T-helper 1 cell treated with Interleukin-12 subunit alpha and Interleukin-12 subunit beta and Interleukin-4 antibody, amounts not matched to agents 30 μg/mL and 1 μg/mL, for 36 hours (primary cell): ENCODE results near the gene C17orf78.
A peak's percentile ranks its signal among the peaks of the same experiment; 100 is the strongest.
"Not testable (repeated sequence)": the region's sequence is repeated elsewhere in the genome, so short reads cannot be mapped to it uniquely, and the experiment has no call there.

Source experiments
- H3K27ac Mint-ChIP-seq: one replicate; pipeline ENCODE4 v1.8.0; 2021; ENCODE audit warnings: mild to moderate bottlenecking, mixed read lengths
- H3K27me3 Mint-ChIP-seq: one replicate; pipeline ENCODE4 v1.8.0; 2021; ENCODE audit warnings: low read depth, mixed read lengths
- H3K36me3 Mint-ChIP-seq: one replicate; pipeline ENCODE4 v1.8.0; 2021; ENCODE audit warnings: low read depth, mixed read lengths
- H3K4me1 Mint-ChIP-seq: one replicate; pipeline ENCODE4 v1.8.0; 2021; ENCODE audit warnings: low read depth, mixed read lengths
- H3K4me3 Mint-ChIP-seq: one replicate; pipeline ENCODE4 v1.8.0; 2021; ENCODE audit warnings: mild to moderate bottlenecking, moderate library complexity, mixed read lengths
- H3K9me3 Mint-ChIP-seq: one replicate; pipeline ENCODE4 v1.8.0; 2021; ENCODE audit warnings: mixed read lengths

The C17orf78 gene

DNA sequence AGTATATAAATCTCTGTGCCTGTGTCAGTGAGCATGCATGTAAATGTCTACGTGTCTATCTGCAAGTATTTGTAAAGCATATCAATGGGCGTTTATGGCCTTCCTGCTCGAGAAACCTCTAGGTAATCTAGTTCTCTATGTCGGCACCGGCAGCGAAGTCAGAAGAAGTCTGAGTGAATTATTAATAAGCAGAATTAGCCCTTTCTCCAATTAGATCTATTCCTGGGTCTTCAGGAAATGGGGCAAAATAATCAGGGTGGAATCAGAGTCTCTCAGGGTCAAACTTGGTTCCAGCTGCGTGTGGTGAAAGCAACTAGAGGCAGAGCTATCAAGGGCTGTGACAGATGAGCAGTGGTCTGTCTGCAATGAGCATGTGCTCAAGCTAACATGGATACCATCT is at the start of gene C17orf78:
TSS of gene C17orf78 (plus strand) at position 280 of the 400 bp plus-strand sequence. CDS start at position 388, 108 bp downstream.
- Mint-ChIP-seq H3K4me1 (peaks cover 9% of the 10 kb centered on the region), H3K27ac (no peak within 1 kb of the TSS), H3K4me3 (no peak within 1 kb of the TSS), H3K36me3 (no peaks in the 10 kb centered on the region), H3K27me3 (no peaks in the 10 kb centered on the region), H3K9me3 (no peaks in the 10 kb centered on the region)

DNA sequence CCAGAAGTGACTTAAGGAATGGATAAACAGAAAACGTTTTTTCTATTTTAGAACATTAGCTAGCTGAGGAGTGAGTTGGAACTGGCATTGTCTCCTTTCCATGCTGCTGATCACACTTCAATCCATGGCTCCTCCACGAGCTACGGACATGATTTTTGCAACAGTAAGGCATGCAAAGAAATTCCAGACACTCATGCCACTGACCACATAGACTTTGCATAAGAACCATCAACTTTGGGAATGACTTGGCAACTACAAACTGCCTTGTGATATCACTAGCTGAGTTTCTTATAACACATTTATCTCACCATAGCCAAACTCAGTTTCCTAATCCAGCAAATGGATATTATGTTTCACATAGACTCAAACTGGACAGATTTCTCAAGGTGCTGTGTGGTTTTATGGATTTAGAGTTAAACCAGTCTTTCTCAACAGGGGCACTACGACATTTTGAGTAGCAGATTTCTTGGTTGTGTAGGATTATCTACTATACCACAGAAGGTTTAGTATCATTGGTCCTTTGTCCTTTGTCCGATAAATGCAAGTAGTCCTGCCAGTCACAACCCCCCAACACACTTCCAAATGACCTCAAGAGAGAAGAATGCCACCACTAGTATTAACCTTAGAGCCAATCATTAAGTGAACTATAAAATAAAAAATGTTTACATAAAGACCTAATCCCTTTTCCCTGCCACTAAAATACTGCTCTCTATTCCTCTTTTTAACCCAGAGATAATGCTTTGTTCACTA is 48.3 kb upstream of the C17orf78 start:
- H3K4me1 Mint-ChIP-seq = no peaks in the 10 kb centered on the region
- no peaks in the 10 kb centered on the region for H3K27me3 Mint-ChIP-seq
- H3K9me3 Mint-ChIP-seq = no peaks in the 10 kb centered on the region
- H3K4me3 Mint-ChIP-seq = no peak overlapping the region
- H3K36me3 Mint-ChIP-seq = peaks cover 15% of the 10 kb centered on the region
- no peak overlapping the region for H3K27ac Mint-ChIP-seq

DNA sequence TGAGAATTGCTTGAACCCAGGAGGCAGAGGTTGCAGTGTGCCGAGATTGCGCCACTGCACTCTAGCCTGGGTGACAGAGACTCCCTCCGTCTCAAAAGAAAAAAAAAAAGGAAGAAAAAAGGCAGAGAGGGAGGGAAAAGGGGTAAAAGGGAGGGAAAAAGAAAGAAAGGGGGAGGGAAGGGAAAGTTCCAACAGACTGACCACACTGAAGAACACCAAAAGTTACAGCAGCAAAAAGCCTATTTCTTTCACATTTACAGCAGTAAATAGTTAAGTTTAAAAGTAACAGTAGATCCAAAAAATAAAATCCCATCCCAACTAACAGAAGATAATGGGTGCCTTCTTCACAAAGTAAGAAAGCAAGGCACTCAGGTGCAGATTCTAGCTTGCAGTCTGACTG is 36.9 kb upstream of the C17orf78 start:
- Mint-ChIP-seq H3K36me3 (peaks cover 6% of the 10 kb centered on the region), H3K4me1 (peaks cover 3% of the 10 kb centered on the region), H3K9me3 (no peaks in the 10 kb centered on the region), H3K27me3 (no peaks in the 10 kb centered on the region), H3K4me3 (no peak overlapping the region), H3K27ac (no peak overlapping the region)

DNA sequence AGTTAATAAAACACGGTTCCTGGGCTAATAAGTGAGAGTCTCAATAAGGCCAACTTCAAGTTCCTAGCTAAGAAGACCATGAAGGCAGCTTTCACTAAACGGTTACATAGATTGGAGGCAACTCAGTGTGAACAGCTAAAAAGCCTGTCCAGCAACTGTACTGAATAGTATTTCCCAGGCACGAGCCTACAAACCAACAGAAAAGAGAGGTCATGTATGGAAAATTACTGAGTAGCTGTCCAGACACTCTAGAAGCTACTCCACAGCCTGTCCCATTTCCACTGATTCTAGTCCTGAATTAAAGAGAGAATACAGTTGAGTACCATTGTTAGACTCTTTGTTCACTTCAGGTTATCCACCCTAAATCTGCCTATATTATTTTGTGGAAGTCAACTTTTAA is 36.5 kb upstream of the C17orf78 start:
- H3K27ac Mint-ChIP-seq = no peak overlapping the region
- H3K27me3 Mint-ChIP-seq = no peaks in the 10 kb centered on the region
- H3K4me1 Mint-ChIP-seq = peaks cover 3% of the 10 kb centered on the region
- H3K9me3 Mint-ChIP-seq = no peaks in the 10 kb centered on the region
- H3K36me3 Mint-ChIP-seq = peaks cover 6% of the 10 kb centered on the region
- H3K4me3 Mint-ChIP-seq = no peak overlapping the region

DNA sequence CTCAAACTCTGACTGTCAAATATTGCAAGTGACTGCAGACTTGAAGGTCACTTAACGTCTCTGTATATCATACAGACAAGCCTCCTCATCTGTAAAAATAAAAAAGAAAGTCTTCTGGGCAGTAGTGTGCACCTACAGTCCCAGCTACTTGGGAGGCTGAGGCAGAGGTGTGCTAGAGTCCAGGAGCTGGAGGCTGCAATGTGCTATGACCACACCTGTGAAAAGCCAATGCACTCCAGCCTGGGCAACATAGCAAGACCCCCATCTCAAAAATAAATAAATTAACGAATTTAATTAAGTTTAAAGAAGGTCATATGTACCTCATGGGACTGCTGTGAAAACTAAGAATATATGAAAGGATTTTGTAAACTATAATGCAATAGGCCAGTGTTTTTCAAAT is 35.0 kb upstream of the C17orf78 start:
- Mint-ChIP-seq H3K4me3 (no peak overlapping the region), H3K9me3 (no peaks in the 10 kb centered on the region), H3K36me3 (peaks cover 15% of the 10 kb centered on the region), H3K27ac (no peak overlapping the region), H3K4me1 (peaks cover 11% of the 10 kb centered on the region), H3K27me3 (no peaks in the 10 kb centered on the region)

DNA sequence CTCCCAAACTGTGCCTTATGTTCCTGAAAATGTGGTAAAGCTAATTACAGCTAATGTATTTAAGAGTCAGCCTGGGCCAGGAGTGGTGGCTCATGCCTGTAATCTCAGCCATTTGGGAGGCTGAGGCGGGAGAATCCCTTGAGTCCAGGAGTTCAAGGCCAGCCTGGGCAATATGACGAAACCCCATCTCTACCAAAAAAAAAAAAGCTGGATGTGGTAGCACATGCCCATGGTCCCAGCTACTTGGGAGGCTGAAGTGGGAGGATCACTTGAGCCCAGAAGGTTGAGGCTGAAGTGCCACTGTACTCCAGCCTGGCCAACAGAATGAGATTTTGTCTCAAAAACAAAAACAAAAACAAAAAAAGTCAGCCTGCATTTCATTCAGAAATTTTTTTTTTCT is 33.2 kb upstream of the C17orf78 start:
- peaks cover 25% of the 10 kb centered on the region for H3K36me3 Mint-ChIP-seq
- H3K4me1 Mint-ChIP-seq = peaks cover 11% of the 10 kb centered on the region
- no peak overlapping the region for H3K27ac Mint-ChIP-seq
- H3K9me3 Mint-ChIP-seq = no peaks in the 10 kb centered on the region
- H3K4me3 Mint-ChIP-seq = no peak overlapping the region
- no peaks in the 10 kb centered on the region for H3K27me3 Mint-ChIP-seq

DNA sequence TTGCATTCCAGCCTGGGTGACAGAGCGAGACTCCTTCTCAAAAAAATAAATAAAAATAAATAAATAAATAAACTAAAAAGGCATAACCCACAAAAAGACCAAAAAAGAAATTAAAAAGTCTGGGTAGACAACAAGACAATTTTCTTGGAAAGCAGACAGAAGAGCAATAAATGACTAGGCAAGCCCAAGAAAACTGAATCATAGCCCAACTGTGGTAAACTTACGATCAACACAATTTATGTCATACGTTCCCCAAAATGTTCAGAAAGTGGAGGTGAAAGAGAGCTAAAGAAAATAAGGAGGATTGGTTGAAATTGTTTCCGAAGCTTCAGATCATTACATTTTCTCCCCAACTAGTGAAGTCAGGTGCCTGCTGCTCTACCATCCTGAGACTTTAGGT is 31.3 kb upstream of the C17orf78 start:
- Mint-ChIP-seq H3K27ac (peak overlapping the region; percentile 43), H3K27me3 (no peaks in the 10 kb centered on the region), H3K4me1 (peaks cover 11% of the 10 kb centered on the region), H3K36me3 (peaks cover 22% of the 10 kb centered on the region), H3K4me3 (no peak overlapping the region), H3K9me3 (no peaks in the 10 kb centered on the region)

DNA sequence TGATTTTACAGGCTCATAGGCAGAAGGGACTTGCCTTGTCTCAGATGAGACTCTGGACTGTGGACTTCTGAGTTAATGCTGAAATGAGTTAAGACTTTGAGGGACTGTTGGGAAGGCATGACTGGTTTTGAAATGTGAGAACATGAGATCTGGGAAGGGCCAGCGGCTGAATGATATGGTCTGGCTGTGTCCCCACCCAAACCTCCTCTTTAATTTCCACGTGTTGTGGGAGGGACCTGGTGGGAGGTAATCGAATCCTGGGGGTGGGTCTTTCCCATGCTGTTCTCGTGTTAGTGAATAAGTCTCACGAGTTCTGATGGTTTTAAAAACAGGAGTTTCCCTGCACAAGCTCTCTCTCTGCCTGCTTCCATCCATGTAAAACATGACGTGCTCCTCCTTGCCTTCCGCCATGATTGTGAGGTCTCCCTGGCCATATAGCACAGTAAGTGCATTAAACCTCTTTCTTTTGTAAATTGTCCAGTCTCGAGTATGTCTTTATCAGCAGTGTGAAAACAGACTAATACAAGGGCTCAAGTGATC is 28.9 kb upstream of the C17orf78 start:
- H3K4me1 Mint-ChIP-seq, H3K4me3 Mint-ChIP-seq, H3K9me3 Mint-ChIP-seq, H3K27ac Mint-ChIP-seq, H3K27me3 Mint-ChIP-seq: not testable (repeated sequence)
- peaks cover 22% of the 10 kb centered on the region for H3K36me3 Mint-ChIP-seq

DNA sequence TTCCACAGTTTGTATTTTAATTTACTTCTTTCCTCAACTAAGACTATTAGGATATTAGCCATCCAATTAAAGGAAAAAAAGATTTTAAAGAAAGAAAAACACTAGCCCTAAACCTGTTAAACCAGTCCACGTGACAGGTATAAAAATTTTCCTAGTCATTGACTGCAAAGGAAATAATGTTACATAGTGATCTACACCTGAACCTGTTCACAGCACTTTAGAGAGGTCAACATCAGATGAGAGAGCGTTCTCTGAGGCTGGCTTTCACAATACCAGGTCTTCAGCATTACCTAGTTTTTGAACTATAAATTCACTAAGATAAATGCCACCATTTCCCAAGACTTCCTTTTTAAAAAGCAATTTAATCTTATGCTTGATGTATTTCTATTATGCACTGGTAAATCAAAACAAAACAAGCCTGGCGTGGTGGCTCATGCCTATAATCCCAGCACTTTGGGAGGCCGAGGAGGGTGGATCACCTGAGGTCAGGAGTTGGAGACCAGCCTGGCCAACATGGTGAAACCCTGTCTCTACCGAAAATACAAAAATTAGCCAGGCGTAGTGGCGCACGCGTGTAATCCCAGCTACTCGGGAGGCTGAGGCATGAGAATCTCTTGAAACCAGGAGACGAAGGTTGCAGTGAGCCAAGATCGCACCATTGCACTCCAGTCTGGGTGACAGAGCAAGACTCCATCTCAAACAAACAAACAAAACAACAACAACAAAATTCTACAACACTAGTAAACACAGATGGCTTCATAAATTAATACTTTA is 18.8 kb upstream of the C17orf78 start:
- H3K36me3 Mint-ChIP-seq, H3K27ac Mint-ChIP-seq, H3K9me3 Mint-ChIP-seq, H3K27me3 Mint-ChIP-seq: not testable (repeated sequence)
- Mint-ChIP-seq H3K4me3 (peak overlapping the region; percentile 91), H3K4me1 (peaks cover 28% of the 10 kb centered on the region)

DNA sequence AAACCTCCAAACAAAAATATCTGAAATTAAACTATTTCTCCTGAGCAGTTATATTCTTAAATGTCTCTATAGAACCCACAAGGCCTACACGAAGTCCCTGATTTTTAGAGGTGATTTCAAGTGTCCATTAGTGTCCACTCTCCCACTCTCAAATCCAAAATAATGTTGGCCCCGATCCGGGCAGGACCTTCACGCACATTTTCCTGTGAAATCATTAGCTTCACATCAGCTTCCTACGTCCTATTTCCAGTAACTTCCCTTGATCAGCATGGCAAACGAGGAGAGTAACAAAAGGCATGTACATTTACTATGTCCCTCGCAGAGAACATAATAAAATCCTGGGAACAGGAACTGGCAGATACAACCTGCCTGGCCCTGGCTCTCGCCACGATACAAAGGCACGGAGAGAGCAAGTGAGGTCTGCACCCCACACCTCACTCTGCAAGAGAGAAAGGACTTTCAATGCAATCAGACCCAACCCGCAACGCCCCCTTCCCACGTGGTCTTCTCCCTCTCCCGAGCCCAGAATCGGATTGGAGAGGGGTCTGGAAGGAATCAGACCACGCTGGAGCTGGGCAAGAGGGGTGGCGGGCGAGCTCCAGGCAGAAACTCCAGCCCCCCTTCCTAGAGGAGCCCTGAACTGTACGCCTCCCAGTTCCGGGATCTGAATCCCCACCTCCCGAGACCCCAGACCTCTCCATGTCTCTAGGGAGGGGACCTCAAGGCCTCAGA is 17.5 kb upstream of the C17orf78 start:
- Mint-ChIP-seq H3K4me3 (peak overlapping the region; percentile 91), H3K4me1 (peaks cover 28% of the 10 kb centered on the region), H3K27ac (peak overlapping the region; percentile 83), H3K9me3 (no peaks in the 10 kb centered on the region), H3K27me3 (no peaks in the 10 kb centered on the region), H3K36me3 (no peaks in the 10 kb centered on the region)

DNA sequence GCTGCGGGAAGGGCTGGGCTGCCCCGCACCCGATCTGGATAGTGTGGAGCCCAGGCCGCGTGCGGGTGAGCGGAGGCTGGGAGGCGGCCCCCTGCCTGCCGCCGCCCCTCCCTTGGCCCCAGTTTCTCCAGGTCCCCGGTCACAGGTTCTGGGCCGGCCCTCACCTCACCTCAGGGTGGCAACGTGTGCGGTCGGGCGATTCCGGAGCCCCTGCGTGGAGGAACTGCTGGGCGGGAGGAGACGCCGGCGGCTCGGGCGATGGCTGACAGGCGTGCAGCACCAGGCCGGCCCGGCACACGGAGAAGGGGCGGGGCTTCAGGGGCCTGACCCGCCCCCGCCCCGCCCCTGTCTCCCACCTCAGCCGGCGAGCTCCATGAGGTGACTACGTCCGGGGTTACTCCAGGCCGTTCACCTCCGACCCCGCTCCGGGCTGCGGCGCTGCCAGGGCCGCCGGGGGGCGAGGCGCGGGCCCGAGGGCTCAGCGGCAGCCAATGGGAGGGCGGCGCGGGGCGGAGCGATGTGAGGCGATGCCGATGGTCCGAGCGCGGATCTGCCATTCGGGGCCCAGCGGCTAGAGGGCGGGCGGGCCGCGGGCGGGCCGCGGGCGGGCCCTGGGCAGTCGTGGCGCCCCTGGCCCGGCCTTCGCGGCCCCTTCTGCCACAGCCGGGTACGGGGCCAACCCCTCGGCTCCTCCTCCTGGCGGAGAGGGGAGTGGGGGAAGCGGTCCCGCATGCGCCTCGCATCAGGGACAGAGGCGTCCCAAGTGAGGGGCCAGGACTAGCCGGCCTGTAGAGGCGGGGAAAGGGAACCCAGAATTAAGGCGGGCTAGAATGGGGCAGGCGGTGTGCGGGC is 16.7 kb upstream of the C17orf78 start:
- Mint-ChIP-seq H3K4me3 (peak overlapping the region; percentile 91), H3K4me1 (peaks cover 28% of the 10 kb centered on the region), H3K36me3 (no peaks in the 10 kb centered on the region), H3K27me3 (no peaks in the 10 kb centered on the region), H3K9me3 (no peaks in the 10 kb centered on the region), H3K27ac (peak overlapping the region; percentile 83)

DNA sequence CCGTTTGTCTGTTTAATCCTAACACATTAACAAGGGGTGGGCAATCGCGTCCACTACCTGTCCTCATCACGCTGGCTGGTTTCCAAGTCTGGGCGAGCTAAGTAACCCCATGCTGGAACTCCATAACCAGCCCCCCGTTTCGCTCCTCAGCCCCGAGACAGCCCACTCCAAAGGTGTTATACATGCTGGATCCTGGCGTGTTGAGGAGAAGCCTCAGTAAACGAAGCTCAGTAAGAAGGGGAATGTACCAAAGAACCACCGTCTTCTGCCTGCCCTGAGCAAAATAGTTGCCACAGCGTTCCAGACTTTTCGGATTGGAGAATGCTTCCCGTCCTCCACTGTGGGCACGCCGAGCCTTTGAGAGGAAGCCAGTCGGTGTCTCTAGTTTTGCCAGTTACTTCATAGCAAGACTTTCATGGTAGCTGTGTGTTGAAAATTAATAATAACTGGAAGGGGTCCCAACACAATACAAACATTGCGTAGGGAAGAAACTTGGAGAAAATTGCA is 16.1 kb upstream of the C17orf78 start:
- no peaks in the 10 kb centered on the region for H3K36me3 Mint-ChIP-seq
- peak overlapping the region; percentile 69 for H3K27ac Mint-ChIP-seq
- H3K4me3 Mint-ChIP-seq = peak overlapping the region; percentile 64
- H3K27me3 Mint-ChIP-seq = no peaks in the 10 kb centered on the region
- peaks cover 25% of the 10 kb centered on the region for H3K4me1 Mint-ChIP-seq
- no peaks in the 10 kb centered on the region for H3K9me3 Mint-ChIP-seq

DNA sequence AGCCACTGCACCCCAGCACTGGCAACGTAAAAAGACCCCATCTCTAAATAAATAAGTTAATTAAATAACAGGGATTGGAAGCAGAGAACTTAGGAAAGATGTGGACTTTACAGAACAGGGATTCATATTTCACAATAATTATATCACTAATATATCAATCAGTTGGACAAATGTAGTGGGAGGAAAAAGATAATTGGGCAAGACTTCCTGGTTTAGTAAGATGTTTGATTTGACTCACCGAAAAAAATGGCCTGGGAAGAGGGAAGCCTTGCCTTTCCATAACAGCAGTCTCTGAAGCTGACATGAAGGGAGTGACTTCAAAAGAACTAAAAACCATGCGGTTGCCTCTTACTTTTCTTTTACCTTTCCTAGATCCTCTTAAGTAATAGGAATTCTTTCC is 15.2 kb upstream of the C17orf78 start:
- Mint-ChIP-seq H3K9me3 (no peaks in the 10 kb centered on the region), H3K27me3 (no peaks in the 10 kb centered on the region), H3K4me1 (peaks cover 25% of the 10 kb centered on the region), H3K4me3 (no peak overlapping the region), H3K27ac (no peak overlapping the region), H3K36me3 (no peaks in the 10 kb centered on the region)

DNA sequence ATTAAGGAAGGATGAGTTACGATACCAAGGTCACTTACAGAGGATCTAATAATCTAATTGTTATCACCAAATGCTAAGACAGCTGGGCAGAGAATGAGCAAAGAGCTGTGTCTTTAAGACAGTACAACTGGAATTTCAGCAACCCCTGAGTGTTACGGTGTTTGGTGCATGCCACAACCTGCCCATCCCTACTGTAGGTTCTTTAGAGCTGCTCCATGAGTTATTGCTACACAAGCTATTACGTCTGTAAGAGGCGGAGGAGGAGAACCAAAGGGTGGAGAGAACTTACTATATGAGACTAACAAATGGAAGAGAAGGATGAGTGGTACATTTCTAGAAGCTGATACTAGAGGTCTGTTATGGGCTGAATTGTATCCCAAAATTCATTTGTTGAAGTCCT is 14.2 kb upstream of the C17orf78 start:
- Mint-ChIP-seq H3K9me3 (no peaks in the 10 kb centered on the region), H3K27me3 (no peaks in the 10 kb centered on the region), H3K4me3 (no peak overlapping the region), H3K36me3 (no peaks in the 10 kb centered on the region), H3K4me1 (peaks cover 25% of the 10 kb centered on the region), H3K27ac (no peak overlapping the region)
